ENCODE measurements around the gene TSHZ1. TPM values are rescaled to one million over a fixed set of nuclear protein-coding genes. Genes with fewer than 3 reads are reported as not detected.

TSHZ1 gene
- polyA plus RNA-seq, 1 of the 3 experiments (the other 2 are of a cell fraction), result 2.6 TPM

GRCh38 chr18:75201282-75202270, 9.0 kb upstream of the TSHZ1 start (continued):
- TF ChIP-seq REST (IDR thresholded peaks at IDR 0.05; ENCODE audit: low read depth, low read length) (no peak), MEF2A (IDR thresholded peaks at IDR 0.05; ENCODE audit: borderline replicate concordance, low read depth) (no peak), ELF1 (IDR thresholded peaks at IDR 0.05) (no peak)

GRCh38 chr18:75202696-75203365, 7.8 kb upstream of the TSHZ1 start:
- Histone ChIP-seq H3K79me2 (ENCODE audit: insufficient read depth) (peaks cover 71% of the 10 kb centered on the region), H3K4me2 (peak overlapping the region; percentile 83), H3K27ac (ENCODE audit: low read depth in 2 of 2, low read length in 1 of 2) (peak overlapping the region; percentile 34 to 89; a peak in 3 of 4 replicates), H3K36me3 (replicated peaks in 1 of 2; ENCODE audit: control insufficient read depth in 1 of 2, insufficient read depth in 2 of 2, low read length in 1 of 2) (peaks cover 14 to 15% of the 10 kb centered on the region in 2 experiments), H3K9me3 (no peaks in the 10 kb centered on the region), H3K27me3 (ENCODE audit: insufficient read depth) (no peaks in the 10 kb centered on the region), H4K20me1 (ENCODE audit: insufficient read depth) (peaks cover 11% of the 10 kb centered on the region), H3F3A (replicated peaks; ENCODE audit: insufficient read depth) (no peaks in the 10 kb centered on the region), H2AFZ (ENCODE audit: low read depth) (no peak overlapping the region), H3K4me1 (ENCODE audit: control insufficient read depth in 1 of 2, insufficient read depth in 2 of 2, low read depth in 1 of 2, low read length in 1 of 2) (peaks cover 35 to 76% of the 10 kb centered on the region in 2 experiments), H3K4me3 (ENCODE audit: low read depth in 2 of 2, low read length in 1 of 2) (0 out of 4 replicates have a peak overlapping the region, but pooled peaks of 1 of the 2 experiments have one; percentile 10), H3K9ac (no peak overlapping the region), H3K9me2 (no peaks in the 10 kb centered on the region)
- ChIA-PET CTCF (interaction anchor here (1.1 kb wide), 1 partner anchor 46 kb away, joined by 3 read pairs; no protein-coding TSS in a partner anchor), POLR2A (no interaction called here)
- 56% methylated on average over 6 of the region's 6 CpGs for WGBS (ENCODE audit: low lambda C conversion rate)
- TF ChIP-seq TCF12 (IDR thresholded peaks at IDR 0.05) (peak; percentile 66), MAX (IDR thresholded peaks at IDR 0.05; ENCODE audit: low read depth) (no peak)
- DNase-seq, result no peak

All from SK-N-SH (cell line).